CD14-positive monocyte (primary cell): ENCODE results near the gene PLCB1. TPM values are rescaled to one million over a fixed set of nuclear protein-coding genes. Genes with fewer than 3 reads are reported as not detected.
A peak's percentile ranks its signal among the peaks of the same experiment; 100 is the strongest.

Experiments
- DNase-seq, 3 donors: peaks; one replicate each; pipeline ENCODE4 v3.0.0-alpha.2; 2011 to 2022
- H2AFZ ChIP-seq: 2 replicates; pipeline ENCODE4 v1.6.0; 2012; ENCODE audit warnings: mild to moderate bottlenecking, low read depth, low read length, inconsistent platforms; ENCODE audit not compliant: insufficient read depth, poor library complexity, severe bottlenecking
- H3K27ac ChIP-seq, 2 donors: 1 replicate in 1 of 2; 2 replicates in 1 of 2; pipeline ENCODE4 v1.5.1; 2012 to 2013; ENCODE audit warnings: low read length in 2 of 2, control low read depth in 1 of 2, inconsistent platforms in 1 of 2, low read depth in 1 of 2, mild to moderate bottlenecking in 1 of 2
- H3K27me3 ChIP-seq, 2 donors: one replicate each; pipeline versions ENCODE4 v1.6.0 to v1.6.1; 2011 to 2013; ENCODE audit warnings: low read length in 2 of 2; ENCODE audit not compliant: control insufficient read depth in 2 of 2, insufficient read depth in 2 of 2
- H3K36me3 ChIP-seq, 2 donors: replicated peaks in 1 of 2; 1 replicate in 1 of 2; 2 replicates in 1 of 2; pipeline versions ENCODE4 v1.5.1 to v1.6.1; 2012 to 2013; ENCODE audit warnings: low read length in 2 of 2, control low read depth in 1 of 2, inconsistent platforms in 1 of 2, mild to moderate bottlenecking in 1 of 2; ENCODE audit not compliant: insufficient read depth in 2 of 2, control insufficient read depth in 1 of 2
- H3K4me1 ChIP-seq, 2 donors: 1 replicate in 1 of 2; 2 replicates in 1 of 2; pipeline versions ENCODE4 v1.5.1 to v1.6.1; 2012 to 2013; ENCODE audit warnings: low read length in 2 of 2, control low read depth in 1 of 2, inconsistent platforms in 1 of 2, mild to moderate bottlenecking in 1 of 2, moderate library complexity in 1 of 2; ENCODE audit not compliant: insufficient read depth in 2 of 2, control insufficient read depth in 1 of 2
- H3K4me2 ChIP-seq: replicated peaks from 2 replicates; pipeline ENCODE3; 2012; ENCODE audit warnings: low read length, moderate library complexity, mild to moderate bottlenecking; ENCODE audit not compliant: poor library complexity, severe bottlenecking; ENCODE audit errors: extremely low read depth
- H3K4me3 ChIP-seq, 3 experiments: fragments of 200-600 bp in 1 of 3; sonication (generic) in 1 of 3; replicated peaks in 1 of 3; 1 replicate in 2 of 3; 2 replicates in 1 of 3; pipeline ENCODE4 v1.5.1; 2011 to 2013; ENCODE audit warnings: low read length in 3 of 3, mild to moderate bottlenecking in 3 of 3, control low read depth in 2 of 3, low read depth in 2 of 3, inconsistent platforms in 1 of 3, moderate library complexity in 1 of 3
- H3K79me2 ChIP-seq: 2 replicates; pipeline ENCODE4 v1.6.0; 2012; ENCODE audit warnings: mild to moderate bottlenecking, control low read depth, inconsistent platforms, low read length, moderate library complexity; ENCODE audit not compliant: insufficient read depth
- H3K9ac ChIP-seq: 2 replicates; pipeline ENCODE4 v1.6.0; 2017; ENCODE audit warnings: low read length, mild to moderate bottlenecking; ENCODE audit not compliant: insufficient read depth, poor library complexity, severe bottlenecking
- H3K9me3 ChIP-seq, 2 donors: replicated peaks in 1 of 2; 1 replicate in 1 of 2; 2 replicates in 1 of 2; pipeline versions ENCODE4 v1.5.1 to v1.6.1; 2012 to 2013; ENCODE audit warnings: low read length in 2 of 2, control low read depth in 1 of 2; ENCODE audit not compliant: control insufficient read depth in 1 of 2, insufficient read depth in 1 of 2
- H4K20me1 ChIP-seq: 2 replicates; pipeline ENCODE4 v1.6.0; 2012; ENCODE audit warnings: mild to moderate bottlenecking, low read length, control low read depth, moderate library complexity; ENCODE audit not compliant: insufficient read depth
- H3K27ac Mint-ChIP-seq, 7 donors: one replicate each; pipeline ENCODE4 v1.8.0; 2020; ENCODE audit warnings: mild to moderate bottlenecking in 7 of 7, mixed read lengths in 7 of 7, moderate library complexity in 6 of 7, inconsistent platforms in 2 of 7
- H3K27me3 Mint-ChIP-seq, 3 donors: one replicate each; pipeline ENCODE4 v1.8.0; 2021 to 2022; ENCODE audit warnings: low read depth in 3 of 3, mild to moderate bottlenecking in 3 of 3, mixed read lengths in 3 of 3, moderate library complexity in 3 of 3, inconsistent platforms in 1 of 3
- H3K36me3 Mint-ChIP-seq, 2 donors: one replicate each; pipeline ENCODE4 v1.8.0; 2020; ENCODE audit warnings: mixed read lengths in 2 of 2, inconsistent platforms in 1 of 2, mild to moderate bottlenecking in 1 of 2
- H3K4me1 Mint-ChIP-seq: one replicate; pipeline ENCODE4 v1.8.0; 2020; ENCODE audit warnings: mild to moderate bottlenecking, mixed read lengths
- H3K4me3 Mint-ChIP-seq, 2 donors: one replicate each; pipeline ENCODE4 v1.8.0; 2020; ENCODE audit warnings: mild to moderate bottlenecking in 2 of 2, mixed read lengths in 2 of 2, moderate library complexity in 1 of 2
- H3K9me3 Mint-ChIP-seq, 7 donors: one replicate each; pipeline ENCODE4 v1.8.0; 2020 to 2022; ENCODE audit warnings: mixed read lengths in 7 of 7, mild to moderate bottlenecking in 6 of 7, moderate library complexity in 6 of 7, inconsistent platforms in 2 of 7
- CTCF ChIP-seq: fragments of 200-600 bp; IDR thresholded peaks from one replicate; pipeline ENCODE4 v1.8.0; 2022; ENCODE audit warnings: antibody characterized with exemption, mild to moderate bottlenecking
- WGBS: methylation state at CpG from one replicate; pipeline ENCODE4 v1.1.5; 2013; ENCODE audit warnings: missing lambda C conversion rate; ENCODE audit not compliant: insufficient coverage; 5-methylcytosine and 5-hydroxymethylcytosine counted together
- intact Hi-C, 2 donors: fragments of 100-400 bp; cut with micrococcal nuclease; formaldehyde crosslinking; loops; one replicate each; pipeline versions ENCODE4 v1.15.0 to v1.15.1; 2023
- polyA plus RNA-seq, 3 donors: library from polyadenylated mRNA; depleted of rRNA in 1 of 3; unstranded in 2 of 3; stranded (reverse) in 1 of 3; fragments of 300-500 nt in 2 of 3; fragments of >200 nt in 1 of 3; fragmentation: Illumina TruSeq in 2 of 3; gene quantifications; 1 replicate in 2 of 3; 2 replicates in 1 of 3; pipeline ENCODE4 v1.2.3, GENCODE V29; 2012 to 2021

Gene PLCB1
- polyA plus RNA-seq, 3 donors, result 8.6 to 16.4 (median 13.2) TPM

- 100% methylated on average over 1 of the region's 5 CpGs for WGBS
- DNase-seq, result no peak
- Mint-ChIP-seq H3K4me3 (no peak overlapping the region), H3K9me3 (peaks cover 0 to 5% (median 0%) of the 10 kb centered on the region in 7 donors), H3K36me3 (peaks cover 2 to 4% of the 10 kb centered on the region in 2 donors), H3K27me3 (no peaks in the 10 kb centered on the region), H3K4me1 (peaks cover 40% of the 10 kb centered on the region), H3K27ac (peak overlapping the region in 1 of 7 donors; percentile 5)
- H2AFZ ChIP-seq, result no peak overlapping the region
- TF ChIP-seq CTCF, result no peak
- H3K4me1 ChIP-seq, result peaks cover 33 to 34% of the 10 kb centered on the region in 2 donors
- peaks cover 7% of the 10 kb centered on the region for H3K79me2 ChIP-seq
- intact Hi-C loops, result no loop called here
- no peak overlapping the region for H3K9ac ChIP-seq
- H3K9me3 ChIP-seq, result no peaks in the 10 kb centered on the region
- no peaks in the 10 kb centered on the region for H3K27me3 ChIP-seq
- H3K27ac ChIP-seq, result no peak overlapping the region
- no peak overlapping the region for H3K4me2 ChIP-seq
- H3K36me3 ChIP-seq, result no peaks in the 10 kb centered on the region
- no peak overlapping the region for H3K4me3 ChIP-seq
- H4K20me1 ChIP-seq, result no peaks in the 10 kb centered on the region
These were observed 306.7 kb downstream of the PLCB1 start for GRCh38 chr20:8438748-8439147.

- no peak overlapping the region for H3K4me3 Mint-ChIP-seq
- no peaks in the 10 kb centered on the region for H3K36me3 ChIP-seq
- H3K27me3 Mint-ChIP-seq, result no peaks in the 10 kb centered on the region
- H3K9ac ChIP-seq, result no peak overlapping the region
- intact Hi-C loops, result no loop called here
- H3K79me2 ChIP-seq, result no peaks in the 10 kb centered on the region
- no peaks in the 10 kb centered on the region for H3K9me3 ChIP-seq
- H2AFZ ChIP-seq, result no peak overlapping the region
- no peaks in the 10 kb centered on the region for H3K4me1 ChIP-seq
- no peaks in the 10 kb centered on the region for H4K20me1 ChIP-seq
- no peak overlapping the region for H3K4me3 ChIP-seq
- no peaks in the 10 kb centered on the region for H3K27me3 ChIP-seq
- peaks cover 0 to 5% (median 0%) of the 10 kb centered on the region in 7 donors for H3K9me3 Mint-ChIP-seq
- TF ChIP-seq CTCF, result no peak
- no CpG with 5 or more reads among the region's 2 CpGs for WGBS
- H3K27ac ChIP-seq, result no peak overlapping the region
- H3K36me3 Mint-ChIP-seq, result peaks cover 2 to 4% of the 10 kb centered on the region in 2 donors
- peak overlapping the region in 2 of 7 donors; percentile 5 to 45 for H3K27ac Mint-ChIP-seq
- no peak overlapping the region for H3K4me2 ChIP-seq
- H3K4me1 Mint-ChIP-seq, result peaks cover 8% of the 10 kb centered on the region
- DNase-seq, result no peak
These were observed 311.5 kb downstream of the PLCB1 start for GRCh38 chr20:8443464-8444072.
